ENCODE data around the gene NIPBL. TPM values are rescaled to one million over a fixed set of nuclear protein-coding genes. Genes with fewer than 3 reads are reported as not detected.

Gene NIPBL
- total RNA-seq, 1 experiment from 2014 or later, result 61.3 TPM

- no peak overlapping the region for H3K56ac ChIP-seq (ENCODE audit: insufficient read length, low read depth, low read length)
- H3K27ac ChIP-seq (ENCODE audit: insufficient read length, low read depth, low read length), result no peak overlapping the region
- no peak overlapping the region for H2BK12ac ChIP-seq (ENCODE audit: insufficient read length, low read depth, low read length)
- no peaks in the 10 kb centered on the region for H3K27me3 Mint-ChIP-seq (ENCODE audit: low read depth)
- H3K9ac ChIP-seq (ENCODE audit: extremely low read depth, insufficient read length, low read length), result no peak overlapping the region
- no peak overlapping the region for H3K18ac ChIP-seq (ENCODE audit: insufficient read length, low read depth, low read length)
- H4K20me1 ChIP-seq (ENCODE audit: control insufficient read depth, insufficient read depth, insufficient read length), result no peaks in the 10 kb centered on the region
- no peak overlapping the region for H3K4me2 ChIP-seq (ENCODE audit: insufficient read depth, insufficient read length, low read length)
- H2BK120ac ChIP-seq (ENCODE audit: low read depth, low read length, poor library complexity, severe bottlenecking), result no peak overlapping the region
- no peaks in the 10 kb centered on the region for H3K23me2 ChIP-seq (ENCODE audit: insufficient read length, low read depth, low read length, poor library complexity, severe bottlenecking)
- no peaks in the 10 kb centered on the region for H3K79me1 ChIP-seq (ENCODE audit: insufficient read depth, low read depth, low read length, poor library complexity, severe bottlenecking)
- DNase-seq, result no peak
- WGBS (ENCODE audit: extremely low coverage, insufficient read length, low lambda C conversion rate), result no CpG with 5 or more reads among the region's 1 CpG
- H4K8ac ChIP-seq (replicated peaks; ENCODE audit: insufficient read length, low read depth, low read length), result no peak overlapping the region
- no peak for TF ChIP-seq CTCF (conservative IDR thresholded peaks at IDR 0.05)
- no peak overlapping the region for H3K4me3 Mint-ChIP-seq
- no peak overlapping the region for H3K23ac ChIP-seq (ENCODE audit: insufficient read length, low read depth, low read length)
- no peak overlapping the region for H2BK5ac ChIP-seq (ENCODE audit: insufficient read length, low read length)
- no peak overlapping the region for H2BK15ac ChIP-seq (ENCODE audit: low read depth, low read length)
- no peaks in the 10 kb centered on the region for H3K79me2 ChIP-seq (ENCODE audit: insufficient read depth, low read length)
- no peaks in the 10 kb centered on the region for H3K4me1 ChIP-seq (ENCODE audit: insufficient read depth, low read length)
- no peak overlapping the region for H4K91ac ChIP-seq (ENCODE audit: insufficient read length, low read depth, low read length)
- H3T11ph ChIP-seq (ENCODE audit: low read length), result no peak overlapping the region
- H3K4ac ChIP-seq (ENCODE audit: low read depth, low read length), result no peak overlapping the region
- H3K27me3 ChIP-seq (ENCODE audit: insufficient read depth, low read length), result no peaks in the 10 kb centered on the region
- H2BK20ac ChIP-seq (ENCODE audit: low read depth, low read length, poor library complexity, severe bottlenecking), result no peak overlapping the region
- H3K36me3 Mint-ChIP-seq (ENCODE audit: insufficient read depth in 1 of 3, low read depth in 3 of 3), result peaks cover 9 to 54% (median 53%) of the 10 kb centered on the region in 3 experiments; a peak in 6 of 7 replicates
- no peak overlapping the region for H2AK5ac ChIP-seq (ENCODE audit: insufficient read length, low read length)
- no peak overlapping the region for H2AFZ ChIP-seq (ENCODE audit: low read length)
- H3K4me1 Mint-ChIP-seq, result peaks cover 6 to 7% of the 10 kb centered on the region in 2 experiments; a peak in 3 of 4 replicates
- H3K9me3 ChIP-seq (ENCODE audit: control insufficient read depth, low read depth, low read length), result no peaks in the 10 kb centered on the region
- H3K14ac ChIP-seq (ENCODE audit: insufficient read depth, low read length), result no peak overlapping the region
- no peak overlapping the region for H4K5ac ChIP-seq (ENCODE audit: insufficient read length, low read depth, low read length)
- H3K27ac Mint-ChIP-seq, result no peak overlapping the region
- no peaks in the 10 kb centered on the region; a peak in 1 of 5 replicates for H3K9me3 Mint-ChIP-seq
Measured at GRCh38 chr5:37055383-37055990, 178.9 kb downstream of the NIPBL start.

Measured in H9 (cell line).